ENCODE data around the gene CTTNBP2.

CTTNBP2 gene

GRCh38 chr7:117784315-117784714, 88.9 kb downstream of the CTTNBP2 start:
- DNase-seq = no peak

- DNase-seq = no peak
These were observed 90.5 kb downstream of the CTTNBP2 start for GRCh38 chr7:117782761-117783160.

- no peak for DNase-seq
These were observed 91.5 kb downstream of the CTTNBP2 start for GRCh38 chr7:117781707-117782106.

GRCh38 chr7:117780832-117781231, 92.4 kb downstream of the CTTNBP2 start:
- DNase-seq = no peak

- no peak for DNase-seq
These were observed 95.7 kb downstream of the CTTNBP2 start for GRCh38 chr7:117777335-117778142.

- DNase-seq = no peak
These were observed 97.0 kb downstream of the CTTNBP2 start for GRCh38 chr7:117776224-117776623.

- no peak for DNase-seq
These were observed 97.4 kb downstream of the CTTNBP2 start for GRCh38 chr7:117775801-117776200.

- DNase-seq = no peak
These were observed 98.3 kb downstream of the CTTNBP2 start for GRCh38 chr7:117774943-117775342.

GRCh38 chr7:117772421-117772820, 100.8 kb downstream of the CTTNBP2 start:
- DNase-seq = no peak

GRCh38 chr7:117771756-117772155, 101.5 kb downstream of the CTTNBP2 start:
- DNase-seq = no peak

GRCh38 chr7:117769085-117769484, 104.2 kb downstream of the CTTNBP2 start:
- no peak for DNase-seq

- DNase-seq = no peak
These were observed 105.3 kb downstream of the CTTNBP2 start for GRCh38 chr7:117767951-117768350.

- DNase-seq = no peak
These were observed 106.3 kb downstream of the CTTNBP2 start for GRCh38 chr7:117766913-117767312.

GRCh38 chr7:117764031-117764430, 109.2 kb downstream of the CTTNBP2 start:
- no peak for DNase-seq

GRCh38 chr7:117762055-117762454, 111.2 kb downstream of the CTTNBP2 start:
- DNase-seq = no peak

- no peak for DNase-seq
These were observed 113.1 kb downstream of the CTTNBP2 start for GRCh38 chr7:117759950-117760640.

- no peak for DNase-seq
These were observed 115.8 kb downstream of the CTTNBP2 start for GRCh38 chr7:117757440-117757839.

- no peak for DNase-seq
These were observed 116.6 kb downstream of the CTTNBP2 start for GRCh38 chr7:117756586-117757085.

GRCh38 chr7:117755136-117755535, 118.1 kb downstream of the CTTNBP2 start:
- no peak for DNase-seq

GRCh38 chr7:117751775-117752174, 121.5 kb downstream of the CTTNBP2 start:
- DNase-seq = no peak

- DNase-seq = no peak
These were observed 122.4 kb downstream of the CTTNBP2 start for GRCh38 chr7:117750612-117751563.

- no peak for DNase-seq
These were observed 131.3 kb downstream of the CTTNBP2 start for GRCh38 chr7:117741962-117742361.

GRCh38 chr7:117739085-117739484, 134.2 kb downstream of the CTTNBP2 start:
- DNase-seq = no peak

Measured in femur (tissue), 1 donor.